ENCODE measurements around the gene CCNB1.
"Not testable (repeated sequence)": the region's sequence is repeated elsewhere in the genome, so short reads cannot be mapped to it uniquely, and the experiment has no call there.

Gene CCNB1

DNA sequence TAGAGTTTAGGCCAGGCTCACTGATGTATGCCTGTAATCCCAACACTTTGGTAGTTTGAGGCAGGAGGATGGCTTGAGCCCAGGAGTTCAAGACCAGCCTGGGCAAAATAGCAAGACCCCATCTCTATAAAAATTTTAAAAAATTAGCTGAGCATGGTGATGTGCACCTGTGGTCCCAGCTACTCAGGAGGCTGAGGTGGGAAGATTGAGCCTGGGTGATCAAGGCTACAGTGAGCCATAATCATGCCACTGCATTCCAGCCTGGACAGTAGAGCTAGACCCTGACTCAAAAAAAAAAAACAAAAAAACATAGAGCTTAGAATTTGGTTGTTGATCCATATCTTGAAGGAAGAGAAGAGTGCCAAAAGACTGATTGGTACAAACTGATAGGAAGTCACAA lies 53.0 kb downstream of the CCNB1 start:
- H3K4me1 ChIP-seq (ENCODE audit: control insufficient read depth, insufficient read depth, low read length): no peaks in the 10 kb centered on the region
- H3K9ac ChIP-seq (ENCODE audit: low read depth, low read length): no peak overlapping the region
- H3K9me3 ChIP-seq (ENCODE audit: control insufficient read depth, insufficient read depth, low read length): no peaks in the 10 kb centered on the region
- H3K36me3 ChIP-seq (ENCODE audit: control insufficient read depth, insufficient read depth, low read length): no peaks in the 10 kb centered on the region
- H3K27me3 ChIP-seq (ENCODE audit: control insufficient read depth, insufficient read depth, low read length): no peaks in the 10 kb centered on the region
- H3K4me3 ChIP-seq (ENCODE audit: low read depth, low read length): no peak overlapping the region

DNA sequence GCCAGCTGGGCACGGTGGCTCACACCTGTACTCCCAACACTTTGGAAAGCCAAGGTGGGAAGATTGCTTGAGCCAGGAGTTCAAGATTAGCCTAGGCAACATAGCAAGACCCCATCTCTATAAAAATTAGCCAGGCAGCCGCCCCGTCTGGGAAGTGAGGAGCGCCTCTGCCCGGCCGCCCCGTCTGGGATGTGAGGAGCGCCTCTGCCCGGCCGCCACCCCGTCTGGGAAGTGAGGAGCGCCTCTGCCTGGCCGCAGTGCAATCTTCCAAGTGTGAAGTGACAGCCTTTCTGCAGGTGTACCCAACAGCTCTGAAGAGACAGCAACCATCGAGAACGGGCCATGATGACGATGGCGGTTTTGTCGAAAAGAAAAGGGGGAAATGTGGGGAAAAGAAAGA lies 53.4 kb downstream of the CCNB1 start:
- not testable (repeated sequence) for H3K36me3 ChIP-seq (ENCODE audit: control insufficient read depth, insufficient read depth, low read length); H3K9me3 ChIP-seq (ENCODE audit: control insufficient read depth, insufficient read depth, low read length); H3K4me3 ChIP-seq (ENCODE audit: low read depth, low read length); H3K9ac ChIP-seq (ENCODE audit: low read depth, low read length); H3K4me1 ChIP-seq (ENCODE audit: control insufficient read depth, insufficient read depth, low read length); H3K27me3 ChIP-seq (ENCODE audit: control insufficient read depth, insufficient read depth, low read length)

DNA sequence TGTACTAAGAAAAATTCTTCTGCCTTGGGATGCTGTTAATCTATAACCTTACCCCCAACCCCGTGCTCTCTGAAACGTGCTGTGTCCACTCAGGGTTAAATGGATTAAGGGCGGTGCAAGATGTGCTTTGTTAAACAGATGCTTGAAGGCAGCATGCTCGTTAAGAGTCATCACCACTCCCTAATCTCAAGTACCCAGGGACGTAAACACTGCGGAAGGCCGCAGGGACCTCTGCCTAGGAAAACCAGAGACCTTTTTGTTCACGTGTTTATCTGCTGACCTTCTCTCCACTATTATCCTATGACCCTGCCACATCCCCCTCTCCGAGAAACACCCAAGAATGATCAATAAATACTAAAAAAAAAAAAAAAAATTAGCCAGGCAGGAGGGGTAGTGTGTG lies 53.9 kb downstream of the CCNB1 start:
- not testable (repeated sequence) for H3K9ac ChIP-seq (ENCODE audit: low read depth, low read length); H3K9me3 ChIP-seq (ENCODE audit: control insufficient read depth, insufficient read depth, low read length); H3K4me3 ChIP-seq (ENCODE audit: low read depth, low read length); H3K27me3 ChIP-seq (ENCODE audit: control insufficient read depth, insufficient read depth, low read length); H3K36me3 ChIP-seq (ENCODE audit: control insufficient read depth, insufficient read depth, low read length); H3K4me1 ChIP-seq (ENCODE audit: control insufficient read depth, insufficient read depth, low read length)

DNA sequence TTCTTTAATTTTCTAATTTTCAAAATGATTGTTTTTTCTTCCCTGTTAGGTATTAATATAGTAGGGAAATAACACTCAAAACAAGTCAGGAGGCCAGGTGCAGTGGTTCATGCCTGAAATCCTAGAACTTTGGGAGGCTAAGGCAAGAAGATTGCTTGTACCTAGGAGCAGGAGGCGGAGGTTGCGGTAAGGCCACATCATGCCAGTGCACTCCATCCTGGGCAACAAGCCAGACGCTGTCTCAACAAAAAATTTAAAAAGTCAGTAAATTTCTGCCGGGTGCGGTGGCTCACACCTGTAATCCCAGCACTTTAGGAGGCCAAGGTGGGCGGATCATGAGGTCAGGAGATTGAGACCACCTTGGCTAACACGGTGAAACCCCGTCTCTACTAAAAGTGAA lies 57.6 kb downstream of the CCNB1 start:
- H3K4me1 ChIP-seq (ENCODE audit: control insufficient read depth, insufficient read depth, low read length): no peaks in the 10 kb centered on the region
- H3K4me3 ChIP-seq (ENCODE audit: low read depth, low read length): no peak overlapping the region
- no peaks in the 10 kb centered on the region for H3K36me3 ChIP-seq (ENCODE audit: control insufficient read depth, insufficient read depth, low read length)
- H3K9me3 ChIP-seq (ENCODE audit: control insufficient read depth, insufficient read depth, low read length): no peaks in the 10 kb centered on the region
- H3K27me3 ChIP-seq (ENCODE audit: control insufficient read depth, insufficient read depth, low read length): no peaks in the 10 kb centered on the region
- H3K9ac ChIP-seq (ENCODE audit: low read depth, low read length): no peak overlapping the region

DNA sequence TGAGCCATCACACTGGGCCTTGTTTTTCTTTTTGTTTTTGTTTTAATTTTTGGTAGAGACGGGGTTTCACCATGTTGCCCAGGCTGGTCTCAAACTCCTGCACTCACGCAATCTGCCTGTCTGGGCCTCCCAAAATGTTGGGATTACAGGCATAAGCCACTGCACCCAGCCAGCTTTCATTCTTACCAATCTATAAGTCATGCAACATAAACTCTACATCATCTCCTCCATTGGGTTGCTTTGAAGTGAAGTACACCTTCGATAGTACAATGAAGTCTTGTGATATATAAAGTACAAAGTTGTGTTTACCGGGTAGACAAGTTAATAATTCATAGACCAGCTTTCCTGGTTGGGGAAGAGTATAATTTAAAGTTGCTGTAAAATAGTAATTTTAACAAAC lies 58.9 kb downstream of the CCNB1 start:
- no peaks in the 10 kb centered on the region for H3K36me3 ChIP-seq (ENCODE audit: control insufficient read depth, insufficient read depth, low read length)
- no peak overlapping the region for H3K9ac ChIP-seq (ENCODE audit: low read depth, low read length)

More for the DNA sequence above, 58.9 kb downstream of the CCNB1 start:
- Histone ChIP-seq H3K27me3 (ENCODE audit: control insufficient read depth, insufficient read depth, low read length) (no peaks in the 10 kb centered on the region), H3K4me3 (ENCODE audit: low read depth, low read length) (no peak overlapping the region), H3K9me3 (ENCODE audit: control insufficient read depth, insufficient read depth, low read length) (no peaks in the 10 kb centered on the region), H3K4me1 (ENCODE audit: control insufficient read depth, insufficient read depth, low read length) (no peaks in the 10 kb centered on the region)

All from iPS-15b (cell line).